Myocyte (in vitro differentiated cells): ENCODE data around the gene TGIF2LX. TPM values are rescaled to one million over a fixed set of nuclear protein-coding genes. Genes with fewer than 3 reads are reported as not detected.
"Not testable (repeated sequence)": the region's sequence is repeated elsewhere in the genome, so short reads cannot be mapped to it uniquely, and the experiment has no call there.

Experiments used
- DNase-seq: peaks from one replicate; pipeline ENCODE4 v3.0.0-alpha.2; 2012; ENCODE audit warnings: low read depth
- polyA plus RNA-seq: library from polyadenylated mRNA; unstranded; fragments of >200 nt; gene quantifications from one replicate; pipeline ENCODE4 v1.2.1, GENCODE V29; 2012; ENCODE audit warnings: missing spikeins
- total RNA-seq: library from RNA; depleted of rRNA; stranded (reverse); fragments of >200 nt; gene quantifications from 2 replicates; pipeline ENCODE4 v1.2.3, GENCODE V29; 2014

TGIF2LX gene
- not detected in 2 replicates for total RNA-seq
- polyA plus RNA-seq, result not detected

DNA sequence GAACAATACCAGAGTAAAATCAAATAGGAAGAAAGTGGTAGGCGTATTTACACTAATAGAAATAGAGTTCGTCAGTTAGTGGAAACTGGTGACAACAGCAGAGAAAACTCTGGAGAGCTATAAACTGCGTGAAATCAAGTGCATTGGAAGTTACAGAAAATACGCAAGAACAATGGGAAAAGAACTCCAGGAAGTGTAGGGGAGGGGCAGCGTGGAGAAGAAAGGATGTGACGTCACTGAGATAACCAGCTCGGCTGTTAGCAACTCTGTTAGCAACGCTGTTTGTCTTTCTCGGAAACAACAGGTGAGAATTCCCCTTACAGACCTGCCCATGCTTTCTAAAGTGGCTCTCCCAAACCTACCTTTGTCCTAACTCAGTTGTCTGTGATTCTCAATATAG, at the start of gene TGIF2LX:
Gene TGIF2LX, plus strand, starts transcription at position 244 of the 400 bp plus-strand sequence. CDS start 178 bp downstream, outside the sequence.
- DNase-seq, result not testable (repeated sequence)

GRCh38 chrX:89922338-89922934, 728 bp downstream of the TGIF2LX start:
- DNase-seq, result not testable (repeated sequence)

- DNase-seq, result not testable (repeated sequence)
Observed at GRCh38 chrX:89943077-89943476, 21.4 kb downstream of the TGIF2LX start.

DNA sequence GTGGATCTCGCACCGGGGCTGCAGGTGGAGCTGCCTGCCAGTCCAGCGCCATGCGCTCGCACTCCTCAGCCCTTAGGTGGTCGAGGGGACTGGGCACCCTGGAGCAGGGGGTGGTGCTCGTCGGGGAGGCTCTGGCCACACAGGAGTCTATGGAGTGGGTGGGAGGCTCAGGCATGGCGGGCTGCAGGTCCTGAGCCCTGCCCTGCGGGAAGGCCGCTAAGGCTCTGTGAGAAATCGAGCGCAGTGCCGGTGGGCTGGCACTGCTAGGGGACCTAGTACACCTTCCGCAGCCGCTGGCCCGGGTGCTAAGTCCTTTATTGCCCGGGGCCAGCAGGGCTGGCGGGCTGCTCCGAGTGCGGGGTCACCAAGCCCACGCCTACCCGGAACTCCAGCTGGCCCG, 43.9 kb downstream of the TGIF2LX start:
- DNase-seq, result not testable (repeated sequence)
